ENCODE measurements around the gene TMEM125. TPM values are rescaled to one million over a fixed set of nuclear protein-coding genes. Genes with fewer than 3 reads are reported as not detected.
A peak's percentile ranks its signal among the peaks of the same experiment; 100 is the strongest.

The TMEM125 gene
- total RNA-seq, 2 experiments from 2014 or later: 0.23 TPM; not detected in 1

- no peaks in the 10 kb centered on the region for H3K36me3 ChIP-seq (ENCODE audit: insufficient read depth, low read length)
- no TSS peak for BruUV-seq (replicated peaks)
- ChIA-PET POLR2A (interaction anchor here (0.5 to 2.4 kb wide), 4 partner anchors 16 to 883 kb away, joined by 3 to 6 read pairs (median 3); partner anchors contain the start of gene KDM4A), CTCF (ENCODE audit: unreplicated experiment) (no interaction called here)
- DNase-seq (ENCODE audit: low spot score): no peak
- H3K9me3 ChIP-seq (ENCODE audit: low read length): no peaks in the 10 kb centered on the region
- no peak for TF ChIP-seq EZH2phosphoT487 (IDR thresholded peaks at IDR 0.05; ENCODE audit: borderline replicate concordance, low read depth, low read length)
- no peak for TF ChIP-seq CTCF (conservative IDR thresholded peaks at IDR 0.05; ENCODE audit: low read length)
- H4K20me1 ChIP-seq (ENCODE audit: insufficient read depth, low read length): no peaks in the 10 kb centered on the region
- peak overlapping the region; percentile 60 for H3K4me2 ChIP-seq (ENCODE audit: low read length)
- H3K4me3 ChIP-seq (ENCODE audit: low read depth, low read length, poor library complexity, severe bottlenecking): peak overlapping the region; percentile 18
- intact Hi-C loops (cut with micrococcal nuclease; ENCODE audit: unreplicated experiment): loop anchor here (10.0 kb wide), 1 partner anchor 433 kb away; the partner anchor contains the start of gene KDM4A
- peak overlapping the region; percentile 99 for H2AFZ ChIP-seq (ENCODE audit: low read length)
- H3K27ac ChIP-seq (ENCODE audit: low read depth, low read length, poor library complexity, severe bottlenecking): peak overlapping the region; percentile 73
- H3K9me2 ChIP-seq (ENCODE audit: insufficient read depth, low read length): no peaks in the 10 kb centered on the region
- H3K4me1 ChIP-seq (ENCODE audit: insufficient read depth, low read length, poor library complexity, severe bottlenecking): peaks cover 23% of the 10 kb centered on the region
- H3K79me2 ChIP-seq (ENCODE audit: insufficient read depth, low read depth, low read length): no peaks in the 10 kb centered on the region
These were observed 48.0 kb upstream of the TMEM125 start for GRCh38 chr1:43221797-43222196.

DNA sequence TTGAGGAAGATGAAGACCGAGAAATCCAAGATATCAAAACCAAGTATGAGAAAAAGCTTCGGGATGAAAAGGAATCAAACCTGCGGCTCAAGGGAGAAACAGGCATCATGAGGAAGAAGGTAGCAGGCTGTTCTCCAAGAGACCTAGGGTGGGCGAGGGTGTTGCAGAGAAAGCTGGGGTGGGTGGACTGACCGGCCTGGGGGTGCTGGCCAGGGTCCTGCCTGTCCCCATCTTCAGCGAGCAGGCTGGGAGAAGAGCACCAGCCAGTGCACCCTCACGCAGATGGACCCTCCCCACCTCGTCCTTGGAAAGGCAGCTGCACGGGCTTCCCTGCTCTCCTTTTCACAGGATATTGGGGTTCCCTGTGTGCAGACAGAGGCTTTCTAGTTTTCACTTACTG is 46.9 kb upstream of the TMEM125 start:
- no peak for DNase-seq (ENCODE audit: low spot score)
- Histone ChIP-seq H4K20me1 (ENCODE audit: insufficient read depth, low read length) (no peaks in the 10 kb centered on the region), H3K79me2 (ENCODE audit: insufficient read depth, low read depth, low read length) (no peaks in the 10 kb centered on the region), H3K9me3 (ENCODE audit: low read length) (no peaks in the 10 kb centered on the region), H3K27ac (ENCODE audit: low read depth, low read length, poor library complexity, severe bottlenecking) (no peak overlapping the region), H3K4me1 (ENCODE audit: insufficient read depth, low read length, poor library complexity, severe bottlenecking) (peaks cover 23% of the 10 kb centered on the region), H3K9me2 (ENCODE audit: insufficient read depth, low read length) (no peaks in the 10 kb centered on the region), H3K4me3 (ENCODE audit: low read depth, low read length, poor library complexity, severe bottlenecking) (no peak overlapping the region), H3K4me2 (ENCODE audit: low read length) (no peak overlapping the region), H3K36me3 (ENCODE audit: insufficient read depth, low read length) (no peaks in the 10 kb centered on the region), H2AFZ (ENCODE audit: low read length) (no peak overlapping the region)
- POLR2A ChIA-PET: interaction anchor here (1.1 kb wide), 1 partner anchor 375 kb away, joined by 3 read pairs; no protein-coding TSS in a partner anchor
- no peak for TF ChIP-seq CTCF (conservative IDR thresholded peaks at IDR 0.05; ENCODE audit: low read length)
- no peak for TF ChIP-seq EZH2phosphoT487 (IDR thresholded peaks at IDR 0.05; ENCODE audit: borderline replicate concordance, low read depth, low read length)
- CTCF ChIA-PET (ENCODE audit: unreplicated experiment): no interaction called here
- no TSS peak for BruUV-seq (replicated peaks)
- intact Hi-C loops (cut with micrococcal nuclease; ENCODE audit: unreplicated experiment): loop anchor here (10.0 kb wide), 1 partner anchor 432 kb away; the partner anchor contains the start of gene KDM4A

DNA sequence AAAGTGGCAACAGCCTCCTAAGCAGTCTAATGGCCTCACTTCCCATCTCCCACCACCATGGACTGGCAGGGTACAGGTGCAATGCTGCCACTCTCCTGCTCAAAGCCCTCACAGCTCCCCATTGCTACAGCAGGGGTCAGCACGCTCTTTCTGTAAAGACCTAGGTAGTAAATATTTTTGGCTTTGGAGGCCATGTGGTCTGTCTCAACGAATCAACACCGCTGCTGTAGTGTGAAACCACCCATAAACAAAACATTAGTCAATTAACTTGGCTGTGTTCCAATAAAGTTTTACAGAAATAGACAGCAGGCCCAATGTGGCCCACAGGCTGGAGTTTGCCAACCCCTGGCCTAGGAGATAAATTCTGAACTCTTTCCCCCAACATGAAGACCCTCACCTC is 44.6 kb upstream of the TMEM125 start:
- no peak overlapping the region for H3K4me3 ChIP-seq (ENCODE audit: low read depth, low read length, poor library complexity, severe bottlenecking)
- H3K4me2 ChIP-seq (ENCODE audit: low read length): no peak overlapping the region
- H2AFZ ChIP-seq (ENCODE audit: low read length): no peak overlapping the region
- CTCF ChIA-PET (ENCODE audit: unreplicated experiment): no interaction called here
- no peaks in the 10 kb centered on the region for H3K9me3 ChIP-seq (ENCODE audit: low read length)
- peaks cover 23% of the 10 kb centered on the region for H3K4me1 ChIP-seq (ENCODE audit: insufficient read depth, low read length, poor library complexity, severe bottlenecking)
- H4K20me1 ChIP-seq (ENCODE audit: insufficient read depth, low read length): no peaks in the 10 kb centered on the region
- TF ChIP-seq EZH2phosphoT487 (IDR thresholded peaks at IDR 0.05; ENCODE audit: borderline replicate concordance, low read depth, low read length) (no peak), CTCF (conservative IDR thresholded peaks at IDR 0.05; ENCODE audit: low read length) (peak; percentile 34; the same call in 1 of the 2 replicates)
- no peaks in the 10 kb centered on the region for H3K36me3 ChIP-seq (ENCODE audit: insufficient read depth, low read length)
- no TSS peak for BruUV-seq (replicated peaks)
- no peaks in the 10 kb centered on the region for H3K79me2 ChIP-seq (ENCODE audit: insufficient read depth, low read depth, low read length)
- DNase-seq (ENCODE audit: low spot score): peak; percentile 40
- no peaks in the 10 kb centered on the region for H3K9me2 ChIP-seq (ENCODE audit: insufficient read depth, low read length)
- no peak overlapping the region for H3K27ac ChIP-seq (ENCODE audit: low read depth, low read length, poor library complexity, severe bottlenecking)
- POLR2A ChIA-PET: interaction anchor here (0.6 to 0.7 kb wide), 2 partner anchors 10 to 805 kb away, joined by 3 read pairs; no protein-coding TSS in a partner anchor
- intact Hi-C loops (cut with micrococcal nuclease; ENCODE audit: unreplicated experiment): loop anchor here (10.0 kb wide), 1 partner anchor 430 kb away; the partner anchor contains the start of gene KDM4A

Measured in OCI-LY7 (cell line).